GM23338 (cell line): ENCODE data around the gene SZT2. TPM values are rescaled to one million over a fixed set of nuclear protein-coding genes. Genes with fewer than 3 reads are reported as not detected.
A peak's percentile ranks its signal among the peaks of the same experiment; 100 is the strongest.

Experiments
- ATAC-seq: fragments of 200-7000 bp; cut with Tn5 transposase; 3 replicates; pipeline ENCODE4 v1.9.1; 2020
- DNase-seq: peaks from one replicate; pipeline ENCODE4 v3.0.0-alpha.2; 2015; ENCODE audit warnings: low spot score
- H2AFZ ChIP-seq: fragments of 200-600 bp; sonication (generic); 2 replicates; pipeline ENCODE4 v1.8.0; 2016; ENCODE audit warnings: antibody characterized with exemption, mild to moderate bottlenecking, moderate library complexity
- H3F3A ChIP-seq: fragments of 200-600 bp; sonication (generic); replicated peaks from 2 replicates; pipeline ENCODE4 v1.8.0; 2017; ENCODE audit warnings: antibody characterized with exemption, mixed run types, low read depth
- H3K27ac ChIP-seq: fragments of 200-600 bp; sonication (generic); 2 replicates; pipeline ENCODE4 v1.6.1; 2016; ENCODE audit warnings: low read depth
- H3K27me3 ChIP-seq: fragments of 200-600 bp; sonication (generic); 2 replicates; pipeline ENCODE4 v1.8.0; 2016; ENCODE audit warnings: mild to moderate bottlenecking, mixed run types, moderate library complexity; ENCODE audit not compliant: insufficient read depth
- H3K36me3 ChIP-seq: fragments of 200-600 bp; sonication (generic); 2 replicates; pipeline ENCODE4 v1.8.0; 2016; ENCODE audit warnings: mild to moderate bottlenecking; ENCODE audit not compliant: insufficient read depth
- H3K4me1 ChIP-seq: fragments of 200-600 bp; sonication (generic); 2 replicates; pipeline ENCODE4 v1.8.0; 2016; ENCODE audit warnings: mild to moderate bottlenecking, moderate library complexity; ENCODE audit not compliant: insufficient read depth
- H3K4me2 ChIP-seq: fragments of 200-600 bp; sonication (generic); 2 replicates; pipeline ENCODE4 v1.7.1; 2017; ENCODE audit warnings: mixed run types
- H3K4me3 ChIP-seq: fragments of 200-600 bp; sonication (generic); 2 replicates; pipeline ENCODE4 v1.6.1; 2016; ENCODE audit warnings: mixed run types
- H3K79me2 ChIP-seq: fragments of 200-600 bp; sonication (generic); replicated peaks from 2 replicates; pipeline ENCODE4 v1.8.0; 2017; ENCODE audit warnings: mild to moderate bottlenecking; ENCODE audit not compliant: insufficient read depth
- H3K9me2 ChIP-seq: fragments of 200-600 bp; sonication (generic); 2 replicates; pipeline ENCODE4 v1.8.0; 2017; ENCODE audit not compliant: insufficient read depth
- H4K20me1 ChIP-seq: fragments of 200-600 bp; sonication (generic); replicated peaks from 2 replicates; pipeline ENCODE4 v1.8.0; 2017; ENCODE audit warnings: mild to moderate bottlenecking; ENCODE audit not compliant: insufficient read depth
- H3K27ac Mint-ChIP-seq: 2 replicates; pipeline ENCODE4 v1.8.0; 2020; ENCODE audit warnings: inconsistent platforms, mild to moderate bottlenecking, moderate library complexity, mixed read lengths
- H3K27me3 Mint-ChIP-seq: 3 replicates; pipeline ENCODE4 v1.8.0; 2022; ENCODE audit warnings: low read depth, mild to moderate bottlenecking, moderate library complexity, mixed read lengths, inconsistent platforms; ENCODE audit not compliant: insufficient read depth, poor library complexity
- H3K36me3 Mint-ChIP-seq: 3 replicates; pipeline ENCODE4 v1.8.0; 2021; ENCODE audit warnings: low read depth, mild to moderate bottlenecking, inconsistent platforms, moderate library complexity, mixed read lengths
- H3K4me1 Mint-ChIP-seq: 3 replicates; pipeline ENCODE4 v1.8.0; 2020; ENCODE audit warnings: mild to moderate bottlenecking, inconsistent platforms, mixed read lengths
- H3K4me3 Mint-ChIP-seq: 3 replicates; pipeline ENCODE4 v1.8.0; 2021; ENCODE audit warnings: moderate library complexity, mild to moderate bottlenecking, inconsistent platforms, mixed read lengths
- H3K9me3 Mint-ChIP-seq: 3 replicates; pipeline ENCODE4 v1.8.0; 2020; ENCODE audit warnings: moderate library complexity, mild to moderate bottlenecking, inconsistent platforms, mixed read lengths
- CREB1 ChIP-seq: fragments of 250-450 bp; sonication (Bioruptor Pico); IDR thresholded peaks from 2 replicates; pipeline ENCODE4 v1.5.0; 2020; ENCODE audit warnings: low read depth, mild to moderate bottlenecking, moderate library complexity
- ETS1 ChIP-seq: IDR thresholded peaks from 2 replicates; pipeline ENCODE4 v1.6.1; 2016; ENCODE audit warnings: antibody characterized with exemption
- EZH2 ChIP-seq: fragments of 200-600 bp; sonication (generic); IDR thresholded peaks from one replicate; pipeline ENCODE4 v1.8.0; 2017; ENCODE audit warnings: antibody characterized with exemption, mild to moderate bottlenecking, low read depth; ENCODE audit not compliant: unreplicated experiment
- EZH2phosphoT487 ChIP-seq: fragments of 200-600 bp; sonication (generic); IDR thresholded peaks from one replicate; pipeline ENCODE4 v1.8.1; 2018; ENCODE audit warnings: antibody characterized with exemption; ENCODE audit not compliant: unreplicated experiment
- JUNB ChIP-seq: IDR thresholded peaks from one replicate; pipeline ENCODE4 v1.6.1; 2016; ENCODE audit warnings: antibody characterized with exemption; ENCODE audit not compliant: unreplicated experiment
- NANOG ChIP-seq: IDR thresholded peaks from 2 replicates; pipeline ENCODE4 v1.6.1; 2016; ENCODE audit warnings: antibody characterized with exemption, borderline replicate concordance
- REST ChIP-seq: IDR thresholded peaks from one replicate; pipeline ENCODE4 v1.6.1; 2018; ENCODE audit warnings: antibody characterized with exemption; ENCODE audit not compliant: unreplicated experiment
- STAT1 ChIP-seq: IDR thresholded peaks from one replicate; pipeline ENCODE4 v1.6.1; 2016; ENCODE audit warnings: antibody characterized with exemption; ENCODE audit not compliant: unreplicated experiment
- ZNF114 ChIP-seq: fragments of 250-450 bp; sonication (Bioruptor Pico); IDR thresholded peaks from 2 replicates; pipeline ENCODE4 v1.5.0; 2020; ENCODE audit warnings: mild to moderate bottlenecking, moderate library complexity
- ZNF331 ChIP-seq: fragments of 250-450 bp; sonication (Bioruptor Pico); IDR thresholded peaks from 2 replicates; pipeline ENCODE4 v1.5.0; 2020; ENCODE audit warnings: low read depth, mild to moderate bottlenecking, moderate library complexity
- polyA plus RNA-seq: library from polyadenylated mRNA; unstranded; fragments of >200 nt; fragmentation: Nextera tagmentation; extraction: Ambion mirVana; gene quantifications from 2 replicates; pipeline ENCODE4 v1.2.1, GENCODE V29; 2016
- total RNA-seq: library from RNA; depleted of rRNA; stranded (reverse); fragments of >200 nt; shearing (Covaris generic); gene quantifications from 2 replicates; pipeline ENCODE4 v1.2.3, GENCODE V29; 2014
- TF ChIP-seq, protein P1 (sequence below), 2 experiments: fragments of 200-600 bp in 1 of 2; sonication (generic) in 1 of 2; conservative IDR thresholded peaks; 2 replicates each; pipeline versions ENCODE4 v1.5.1 to v1.6.1; 2016 to 2017; ENCODE audit warnings: antibody characterized with exemption in 2 of 2, low read depth in 2 of 2, mild to moderate bottlenecking in 2 of 2, moderate library complexity in 1 of 2

SZT2 gene
- total and polyA plus RNA-seq, 2 experiments from 2014 or later = 4.1 to 16.1 TPM

GRCh38 chr1:43345120-43345519, 44.6 kb upstream of the SZT2 start:
- H3K27me3 Mint-ChIP-seq = no peaks in the 10 kb centered on the region
- ATAC-seq (no peak), DNase-seq (no peak)
- no peak overlapping the region for H3K4me3 Mint-ChIP-seq
- H3K27ac Mint-ChIP-seq = no peak overlapping the region
- no peaks in the 10 kb centered on the region; the same call in 2 of the 3 replicates for H3K9me3 Mint-ChIP-seq
- Histone ChIP-seq H3K27me3 (peaks cover 18% of the 10 kb centered on the region), H3K4me2 (no peak overlapping the region), H2AFZ (no peak overlapping the region), H4K20me1 (no peaks in the 10 kb centered on the region), H3K4me3 (no peak overlapping the region), H3K36me3 (no peaks in the 10 kb centered on the region), H3K9me2 (no peaks in the 10 kb centered on the region), H3F3A (peaks cover 10% of the 10 kb centered on the region; the same call in 1 of the 2 replicates), H3K4me1 (peaks cover 11% of the 10 kb centered on the region), H3K27ac (no peak overlapping the region), H3K79me2 (no peaks in the 10 kb centered on the region)
- TF ChIP-seq EZH2phosphoT487 = no peak
- TF ChIP-seq ETS1 = no peak
- TF ChIP-seq, protein P1, sequence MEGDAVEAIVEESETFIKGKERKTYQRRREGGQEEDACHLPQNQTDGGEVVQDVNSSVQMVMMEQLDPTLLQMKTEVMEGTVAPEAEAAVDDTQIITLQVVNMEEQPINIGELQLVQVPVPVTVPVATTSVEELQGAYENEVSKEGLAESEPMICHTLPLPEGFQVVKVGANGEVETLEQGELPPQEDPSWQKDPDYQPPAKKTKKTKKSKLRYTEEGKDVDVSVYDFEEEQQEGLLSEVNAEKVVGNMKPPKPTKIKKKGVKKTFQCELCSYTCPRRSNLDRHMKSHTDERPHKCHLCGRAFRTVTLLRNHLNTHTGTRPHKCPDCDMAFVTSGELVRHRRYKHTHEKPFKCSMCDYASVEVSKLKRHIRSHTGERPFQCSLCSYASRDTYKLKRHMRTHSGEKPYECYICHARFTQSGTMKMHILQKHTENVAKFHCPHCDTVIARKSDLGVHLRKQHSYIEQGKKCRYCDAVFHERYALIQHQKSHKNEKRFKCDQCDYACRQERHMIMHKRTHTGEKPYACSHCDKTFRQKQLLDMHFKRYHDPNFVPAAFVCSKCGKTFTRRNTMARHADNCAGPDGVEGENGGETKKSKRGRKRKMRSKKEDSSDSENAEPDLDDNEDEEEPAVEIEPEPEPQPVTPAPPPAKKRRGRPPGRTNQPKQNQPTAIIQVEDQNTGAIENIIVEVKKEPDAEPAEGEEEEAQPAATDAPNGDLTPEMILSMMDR (conservative IDR thresholded peaks at IDR 0.05; ENCODE audit: low read depth in 2 of 2) = no peak
- no peak for TF ChIP-seq STAT1
- H3K4me1 Mint-ChIP-seq = peaks cover 25% of the 10 kb centered on the region
- no peaks in the 10 kb centered on the region for H3K36me3 Mint-ChIP-seq

GRCh38 chr1:43346636-43347035, 43.1 kb upstream of the SZT2 start:
- Histone ChIP-seq H3K4me3 (no peak overlapping the region), H3K4me2 (no peak overlapping the region), H3K9me2 (no peaks in the 10 kb centered on the region), H4K20me1 (no peaks in the 10 kb centered on the region), H3K36me3 (no peaks in the 10 kb centered on the region), H3F3A (peaks cover 13% of the 10 kb centered on the region; the same call in 1 of the 2 replicates), H3K27ac (no peak overlapping the region), H3K79me2 (no peaks in the 10 kb centered on the region), H2AFZ (0 out of 2 replicates have a peak overlapping the region, but pooled peaks have one; percentile 38), H3K4me1 (peaks cover 20% of the 10 kb centered on the region), H3K27me3 (peaks cover 18% of the 10 kb centered on the region)
- DNase-seq = no peak
- no peak for ATAC-seq
- Mint-ChIP-seq H3K27me3 (no peaks in the 10 kb centered on the region), H3K36me3 (no peaks in the 10 kb centered on the region), H3K27ac (no peak overlapping the region), H3K9me3 (no peaks in the 10 kb centered on the region), H3K4me3 (no peak overlapping the region), H3K4me1 (peaks cover 31% of the 10 kb centered on the region)
- no peak for TF ChIP-seq JUNB

GRCh38 chr1:43348343-43348808, 41.3 kb upstream of the SZT2 start:
- no peak for TF ChIP-seq EZH2
- TF ChIP-seq ZNF331 (CRISPR knock-in tag) = no peak
- no peak for TF ChIP-seq EZH2phosphoT487
- TF ChIP-seq REST = no peak
- TF ChIP-seq, protein P1 (conservative IDR thresholded peaks at IDR 0.05; ENCODE audit: low read depth in 2 of 2) = no peak
- no peak for TF ChIP-seq ZNF114 (CRISPR knock-in tag)
- no peak for TF ChIP-seq CREB1 (CRISPR knock-in tag)
- TF ChIP-seq NANOG = no peak
- Histone ChIP-seq H3K36me3 (no peaks in the 10 kb centered on the region), H4K20me1 (no peaks in the 10 kb centered on the region), H3F3A (peaks cover 13% of the 10 kb centered on the region; the same call in 1 of the 2 replicates), H3K9me2 (no peaks in the 10 kb centered on the region), H3K27ac (peak overlapping the region; percentile 94), H3K4me2 (peak overlapping the region; percentile 81), H3K4me3 (peak overlapping the region; percentile 84), H3K27me3 (peaks cover 18% of the 10 kb centered on the region), H2AFZ (peak overlapping the region; percentile 80), H3K79me2 (no peaks in the 10 kb centered on the region), H3K4me1 (peaks cover 20% of the 10 kb centered on the region)
- H3K4me1 Mint-ChIP-seq = peaks cover 35% of the 10 kb centered on the region
- no peaks in the 10 kb centered on the region for H3K27me3 Mint-ChIP-seq
- no peaks in the 10 kb centered on the region for H3K9me3 Mint-ChIP-seq
- peak overlapping the region; percentile 71 for H3K4me3 Mint-ChIP-seq
- peak overlapping the region; percentile 3; the same call in 1 of the 2 replicates for H3K27ac Mint-ChIP-seq
- DNase-seq = no peak
- H3K36me3 Mint-ChIP-seq = no peaks in the 10 kb centered on the region
- ATAC-seq = peak; percentile 44
